Natural killer cell (primary cell): Measurements from ENCODE around the gene GFPT2. TPM values are rescaled to one million over a fixed set of nuclear protein-coding genes. Genes with fewer than 3 reads are reported as not detected.

ENCODE experiments used
- ATAC-seq, 3 donors: fragments of 150-1000 bp in 2 of 3; fragments of 200-7000 bp in 1 of 3; cut with Tn5 transposase; 1 replicate in 1 of 3; 2 replicates in 2 of 3; pipeline ENCODE4 v1.10.0; 2021; ENCODE audit warnings: mild to moderate bottlenecking in 2 of 3, moderate library complexity in 2 of 3
- DNase-seq, 2 donors: peaks; one replicate each; pipeline versions ENCODE4 v3.0.0 to v3.0.0-alpha.2; 2013 to 2021; ENCODE audit warnings: mixed read lengths in 1 of 2
- H3K27ac ChIP-seq: one replicate; pipeline ENCODE4 v1.5.1; 2013; ENCODE audit warnings: mild to moderate bottlenecking, low read length
- H3K27me3 ChIP-seq: one replicate; pipeline ENCODE4 v1.6.1; 2013; ENCODE audit warnings: low read length; ENCODE audit not compliant: control insufficient read depth, insufficient read depth
- H3K36me3 ChIP-seq: one replicate; pipeline ENCODE4 v1.6.1; 2013; ENCODE audit warnings: low read length; ENCODE audit not compliant: control insufficient read depth, insufficient read depth
- H3K4me1 ChIP-seq: one replicate; pipeline ENCODE4 v1.6.1; 2013; ENCODE audit warnings: low read length; ENCODE audit not compliant: control insufficient read depth, insufficient read depth
- H3K4me3 ChIP-seq: one replicate; pipeline ENCODE4 v1.5.1; 2013; ENCODE audit warnings: low read length
- H3K9me3 ChIP-seq: one replicate; pipeline ENCODE4 v1.6.1; 2013; ENCODE audit warnings: low read length; ENCODE audit not compliant: control insufficient read depth, insufficient read depth
- H3K27ac Mint-ChIP-seq, 2 donors: one replicate each; pipeline ENCODE4 v1.8.0; 2022; ENCODE audit warnings: mild to moderate bottlenecking in 2 of 2, mixed read lengths in 2 of 2, moderate library complexity in 1 of 2
- H3K27me3 Mint-ChIP-seq, 2 donors: one replicate each; pipeline ENCODE4 v1.8.0; 2022; ENCODE audit warnings: low read depth in 2 of 2, mixed read lengths in 2 of 2
- H3K36me3 Mint-ChIP-seq: one replicate; pipeline ENCODE4 v1.8.0; 2022; ENCODE audit warnings: mixed read lengths
- H3K4me1 Mint-ChIP-seq, 2 donors: one replicate each; pipeline ENCODE4 v1.8.0; 2022; ENCODE audit warnings: mixed read lengths in 2 of 2
- H3K4me3 Mint-ChIP-seq: one replicate; pipeline ENCODE4 v1.8.0; 2022; ENCODE audit warnings: mild to moderate bottlenecking, moderate library complexity, mixed read lengths
- H3K9me3 Mint-ChIP-seq, 2 donors: one replicate each; pipeline ENCODE4 v1.8.0; 2022; ENCODE audit warnings: mixed read lengths in 2 of 2
- WGBS: methylation state at CpG from one replicate; pipeline ENCODE4 v1.1.7; 2013; ENCODE audit warnings: missing lambda C conversion rate; ENCODE audit not compliant: insufficient coverage; 5-methylcytosine and 5-hydroxymethylcytosine counted together
- intact Hi-C: fragments of 100-400 bp; cut with micrococcal nuclease; formaldehyde crosslinking; loops from one replicate; pipeline ENCODE4 v1.14.2; 2022
- total RNA-seq, 4 donors: library from RNA; stranded (reverse); fragments of 120-200 nt in 1 of 4; gene quantifications; one replicate each; pipeline versions ENCODE4 v1.2.3 to v1.2.4, GENCODE V29; 2013 to 2022
- TF ChIP-seq, protein P1 (sequence below): fragments of 200-600 bp; IDR thresholded peaks from one replicate; pipeline ENCODE4 v1.8.0; 2022; ENCODE audit warnings: antibody characterized with exemption

Gene GFPT2
- total RNA-seq, 3 donors from 2014 or later (not counting 1 experiment from before 2014, with no cell fraction given): 0.56 to 0.86 TPM; not detected in 1

DNA sequence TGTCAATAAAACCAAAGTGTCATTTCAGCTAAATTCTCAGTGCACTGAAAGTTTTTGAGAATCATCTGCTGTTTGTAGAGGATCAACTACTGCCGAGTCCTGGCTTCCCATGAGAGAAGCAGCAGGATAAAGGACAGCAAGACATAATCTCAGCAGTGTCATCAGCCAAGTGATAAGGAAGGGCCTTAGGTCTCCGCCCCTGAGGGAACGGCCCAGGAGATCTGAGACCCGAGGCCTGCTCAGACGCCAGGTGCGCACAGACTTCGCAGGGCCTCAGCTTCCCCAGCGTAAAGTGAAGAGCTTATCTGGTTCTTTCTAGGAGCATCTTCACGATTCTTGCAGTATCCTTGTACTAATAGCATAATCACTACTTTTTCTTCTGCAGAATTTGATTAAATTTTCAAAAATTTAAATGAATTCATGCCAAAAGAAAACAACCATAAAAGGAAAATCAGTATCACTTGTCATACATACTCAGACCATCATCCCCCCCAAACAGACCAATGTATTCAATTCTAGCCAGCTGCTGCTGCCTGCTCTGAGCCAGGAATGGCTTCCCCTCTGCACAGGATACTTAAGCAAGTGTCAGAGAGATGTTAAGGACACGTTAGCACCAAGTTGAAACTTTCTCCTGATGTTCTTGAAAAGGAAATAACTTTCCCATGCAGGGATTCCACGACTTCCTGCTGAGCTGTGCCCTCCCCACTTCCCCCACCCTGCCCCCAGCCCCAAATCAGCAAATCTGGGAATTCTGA is 2.2 kb downstream of the GFPT2 start:
- Mint-ChIP-seq H3K4me3 (peak overlapping the region; percentile 22), H3K36me3 (no peaks in the 10 kb centered on the region), H3K27me3 (peaks cover 25 to 34% of the 10 kb centered on the region in 2 donors), H3K27ac (no peak overlapping the region), H3K9me3 (no peaks in the 10 kb centered on the region), H3K4me1 (peaks cover 0 to 12% of the 10 kb centered on the region in 2 donors)
- WGBS: 73% methylated on average over 11 of the region's 11 CpGs
- no peaks in the 10 kb centered on the region for H3K36me3 ChIP-seq
- H3K27ac ChIP-seq: no peak overlapping the region
- intact Hi-C loops: no loop called here
- ATAC-seq (no peak), DNase-seq (no peak)
- no peak overlapping the region for H3K4me3 ChIP-seq
- H3K9me3 ChIP-seq: no peaks in the 10 kb centered on the region
- TF ChIP-seq, protein P1, sequence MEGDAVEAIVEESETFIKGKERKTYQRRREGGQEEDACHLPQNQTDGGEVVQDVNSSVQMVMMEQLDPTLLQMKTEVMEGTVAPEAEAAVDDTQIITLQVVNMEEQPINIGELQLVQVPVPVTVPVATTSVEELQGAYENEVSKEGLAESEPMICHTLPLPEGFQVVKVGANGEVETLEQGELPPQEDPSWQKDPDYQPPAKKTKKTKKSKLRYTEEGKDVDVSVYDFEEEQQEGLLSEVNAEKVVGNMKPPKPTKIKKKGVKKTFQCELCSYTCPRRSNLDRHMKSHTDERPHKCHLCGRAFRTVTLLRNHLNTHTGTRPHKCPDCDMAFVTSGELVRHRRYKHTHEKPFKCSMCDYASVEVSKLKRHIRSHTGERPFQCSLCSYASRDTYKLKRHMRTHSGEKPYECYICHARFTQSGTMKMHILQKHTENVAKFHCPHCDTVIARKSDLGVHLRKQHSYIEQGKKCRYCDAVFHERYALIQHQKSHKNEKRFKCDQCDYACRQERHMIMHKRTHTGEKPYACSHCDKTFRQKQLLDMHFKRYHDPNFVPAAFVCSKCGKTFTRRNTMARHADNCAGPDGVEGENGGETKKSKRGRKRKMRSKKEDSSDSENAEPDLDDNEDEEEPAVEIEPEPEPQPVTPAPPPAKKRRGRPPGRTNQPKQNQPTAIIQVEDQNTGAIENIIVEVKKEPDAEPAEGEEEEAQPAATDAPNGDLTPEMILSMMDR: no peak
- H3K27me3 ChIP-seq: peaks cover 17% of the 10 kb centered on the region
- H3K4me1 ChIP-seq: peaks cover 19% of the 10 kb centered on the region

DNA sequence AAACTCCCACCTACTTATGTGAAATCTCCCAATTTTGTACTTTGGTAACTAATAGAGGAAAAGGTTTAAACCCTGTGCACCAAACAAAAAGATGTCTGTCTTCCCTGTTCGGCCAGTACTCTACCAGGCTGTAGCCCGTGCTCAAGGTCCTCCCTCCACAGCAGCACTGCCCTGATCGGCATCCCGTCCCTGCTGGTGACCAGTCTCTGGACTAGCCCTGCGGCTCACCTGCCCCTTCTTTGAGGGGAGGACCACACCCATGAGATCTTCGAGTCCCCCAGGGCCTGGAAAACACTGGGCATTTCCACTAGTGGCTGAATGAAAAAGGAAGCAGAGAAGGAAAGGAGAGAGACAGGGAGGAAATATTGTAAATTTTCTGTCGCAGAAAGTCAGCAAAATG is 2.8 kb downstream of the GFPT2 start:
- H3K36me3 Mint-ChIP-seq: no peaks in the 10 kb centered on the region
- H3K27ac Mint-ChIP-seq: no peak overlapping the region
- no peaks in the 10 kb centered on the region for H3K9me3 Mint-ChIP-seq
- 82% methylated on average over 7 of the region's 7 CpGs for WGBS
- H3K27me3 Mint-ChIP-seq: peaks cover 24 to 31% of the 10 kb centered on the region in 2 donors
- H3K4me3 ChIP-seq: no peak overlapping the region
- ATAC-seq (no peak), DNase-seq (no peak)
- no peak overlapping the region for H3K4me3 Mint-ChIP-seq
- H3K27me3 ChIP-seq: peaks cover 17% of the 10 kb centered on the region
- H3K27ac ChIP-seq: no peak overlapping the region
- H3K36me3 ChIP-seq: no peaks in the 10 kb centered on the region
- H3K4me1 Mint-ChIP-seq: peaks cover 0 to 12% of the 10 kb centered on the region in 2 donors
- H3K9me3 ChIP-seq: no peaks in the 10 kb centered on the region
- intact Hi-C loops: no loop called here
- H3K4me1 ChIP-seq: peaks cover 19% of the 10 kb centered on the region
- TF ChIP-seq, protein P1: no peak

DNA sequence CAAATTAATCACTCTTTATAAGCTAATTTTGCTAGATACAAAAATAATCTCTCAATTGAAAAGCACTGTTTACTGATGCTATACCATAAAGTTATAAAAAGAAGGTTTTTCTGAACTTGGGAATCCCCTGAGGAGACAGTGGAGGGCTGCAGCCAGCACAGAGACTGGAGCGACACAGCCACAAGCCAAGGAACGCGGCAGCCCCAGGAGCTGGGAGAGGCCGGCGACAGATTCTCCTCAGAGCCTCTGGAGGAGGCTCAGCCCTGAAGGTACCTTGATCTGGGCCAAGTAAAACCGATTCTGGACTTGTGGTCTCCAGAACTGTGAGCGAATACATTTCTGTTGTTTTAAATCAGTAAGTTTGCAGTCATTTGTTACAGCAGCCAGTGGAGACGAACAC is 3.7 kb downstream of the GFPT2 start:
- peaks cover 21 to 26% of the 10 kb centered on the region in 2 donors for H3K27me3 Mint-ChIP-seq

More for the DNA sequence above, 3.7 kb downstream of the GFPT2 start:
- H3K4me1 ChIP-seq: peaks cover 17% of the 10 kb centered on the region
- H3K4me3 Mint-ChIP-seq: no peak overlapping the region
- no peak for DNase-seq
- no peak overlapping the region for H3K27ac ChIP-seq
- TF ChIP-seq, protein P1: no peak
- H3K4me3 ChIP-seq: no peak overlapping the region
- H3K27me3 ChIP-seq: peaks cover 14% of the 10 kb centered on the region
- H3K4me1 Mint-ChIP-seq: peaks cover 0 to 9% of the 10 kb centered on the region in 2 donors
- intact Hi-C loops: no loop called here
- no peak for ATAC-seq
- no peaks in the 10 kb centered on the region for H3K9me3 ChIP-seq
- H3K36me3 ChIP-seq: no peaks in the 10 kb centered on the region
- no peak overlapping the region for H3K27ac Mint-ChIP-seq
- no peaks in the 10 kb centered on the region for H3K9me3 Mint-ChIP-seq
- H3K36me3 Mint-ChIP-seq: no peaks in the 10 kb centered on the region
- WGBS: 83% methylated on average over 8 of the region's 8 CpGs
